Measurements from ENCODE around the gene FMN1. TPM values are rescaled to one million over a fixed set of nuclear protein-coding genes. Genes with fewer than 3 reads are reported as not detected.

FMN1 gene
- total RNA-seq, 1 experiment from 2014 or later, result 3.9 TPM

DNA sequence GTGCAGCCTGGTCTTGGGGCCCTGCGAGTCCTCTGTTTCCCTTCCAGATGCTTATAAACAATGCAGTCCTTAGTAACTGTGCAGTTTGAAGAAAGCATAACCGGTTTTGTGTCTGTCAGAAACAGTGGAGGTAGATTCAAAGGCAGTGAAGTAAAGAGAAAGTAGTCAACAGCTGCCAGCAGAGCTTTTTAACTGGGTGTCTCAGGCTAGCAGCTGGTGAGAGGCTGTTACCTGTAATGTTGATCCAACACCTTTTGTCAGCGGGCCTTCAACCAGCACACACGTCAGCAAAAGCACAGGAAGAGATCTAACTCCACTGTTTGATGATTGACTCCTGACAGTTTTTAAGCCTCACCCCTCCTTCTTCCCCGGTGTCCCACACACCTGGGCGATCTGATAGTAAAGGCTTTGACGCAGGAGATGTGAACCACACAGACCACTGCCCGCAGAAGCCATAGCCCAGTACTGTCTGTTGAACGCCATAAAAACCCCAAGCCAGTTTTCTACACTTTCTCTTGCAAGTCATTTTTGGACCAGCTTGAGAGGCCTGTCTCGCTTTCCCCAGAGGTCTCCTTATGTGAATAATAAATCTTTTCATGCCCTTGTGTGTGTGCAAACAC is 178.0 kb downstream of the FMN1 start:
- ChIA-PET CTCF (interaction anchor here (0.6 kb wide), 1 partner anchor 129 kb away, joined by 3 read pairs; no protein-coding TSS in a partner anchor), POLR2A (interaction anchor here (0.6 kb wide), 1 partner anchor 144 kb away, joined by 4 read pairs; no protein-coding TSS in a partner anchor)
- in situ Hi-C loops (cut with HindIII; ENCODE audit: low pct_unique_long_range_greater_than_20kb, low sequenced_read_pairs) (no loop called here), intact Hi-C loops (cut with micrococcal nuclease; ENCODE audit: unreplicated experiment) (no loop called here)
- H3K27ac ChIP-seq (ENCODE audit: low read length), result no peak overlapping the region
- no peaks in the 10 kb centered on the region for H3K9me3 ChIP-seq (ENCODE audit: control insufficient read depth, insufficient read depth, low read depth, low read length)
- no peak for DNase-seq (ENCODE audit: low read depth, low spot score)
- TF ChIP-seq POLR2AphosphoS5 (IDR thresholded peaks at IDR 0.05; ENCODE audit: low read depth, low read length), result no peak
- no peak for TF ChIP-seq SIN3A (IDR thresholded peaks at IDR 0.05; ENCODE audit: borderline replicate concordance, insufficient read depth, low read depth, low read length)
- TF ChIP-seq, protein P1, sequence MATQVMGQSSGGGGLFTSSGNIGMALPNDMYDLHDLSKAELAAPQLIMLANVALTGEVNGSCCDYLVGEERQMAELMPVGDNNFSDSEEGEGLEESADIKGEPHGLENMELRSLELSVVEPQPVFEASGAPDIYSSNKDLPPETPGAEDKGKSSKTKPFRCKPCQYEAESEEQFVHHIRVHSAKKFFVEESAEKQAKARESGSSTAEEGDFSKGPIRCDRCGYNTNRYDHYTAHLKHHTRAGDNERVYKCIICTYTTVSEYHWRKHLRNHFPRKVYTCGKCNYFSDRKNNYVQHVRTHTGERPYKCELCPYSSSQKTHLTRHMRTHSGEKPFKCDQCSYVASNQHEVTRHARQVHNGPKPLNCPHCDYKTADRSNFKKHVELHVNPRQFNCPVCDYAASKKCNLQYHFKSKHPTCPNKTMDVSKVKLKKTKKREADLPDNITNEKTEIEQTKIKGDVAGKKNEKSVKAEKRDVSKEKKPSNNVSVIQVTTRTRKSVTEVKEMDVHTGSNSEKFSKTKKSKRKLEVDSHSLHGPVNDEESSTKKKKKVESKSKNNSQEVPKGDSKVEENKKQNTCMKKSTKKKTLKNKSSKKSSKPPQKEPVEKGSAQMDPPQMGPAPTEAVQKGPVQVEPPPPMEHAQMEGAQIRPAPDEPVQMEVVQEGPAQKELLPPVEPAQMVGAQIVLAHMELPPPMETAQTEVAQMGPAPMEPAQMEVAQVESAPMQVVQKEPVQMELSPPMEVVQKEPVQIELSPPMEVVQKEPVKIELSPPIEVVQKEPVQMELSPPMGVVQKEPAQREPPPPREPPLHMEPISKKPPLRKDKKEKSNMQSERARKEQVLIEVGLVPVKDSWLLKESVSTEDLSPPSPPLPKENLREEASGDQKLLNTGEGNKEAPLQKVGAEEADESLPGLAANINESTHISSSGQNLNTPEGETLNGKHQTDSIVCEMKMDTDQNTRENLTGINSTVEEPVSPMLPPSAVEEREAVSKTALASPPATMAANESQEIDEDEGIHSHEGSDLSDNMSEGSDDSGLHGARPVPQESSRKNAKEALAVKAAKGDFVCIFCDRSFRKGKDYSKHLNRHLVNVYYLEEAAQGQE (IDR thresholded peaks at IDR 0.05; ENCODE audit: insufficient read depth in 1 of 2, low read depth in 2 of 2, low read length in 1 of 2), result no peak
- no peak for TF ChIP-seq CTCF (IDR thresholded peaks at IDR 0.05)
- TF ChIP-seq TCF7L2 (IDR thresholded peaks at IDR 0.05; ENCODE audit: low read depth, low read length), result no peak
- H3K27me3 ChIP-seq (ENCODE audit: control insufficient read depth, insufficient read depth, low read length), result no peaks in the 10 kb centered on the region
- no TSS peak for BruUV-seq (replicated peaks)
- H3K36me3 ChIP-seq (ENCODE audit: control insufficient read depth, insufficient read depth, low read length), result no peaks in the 10 kb centered on the region
- no peak for ATAC-seq
- no peak overlapping the region for H3K4me3 ChIP-seq (ENCODE audit: low read depth in 2 of 2, low read length in 2 of 2)
- no peaks in the 10 kb centered on the region for H3K4me1 ChIP-seq (ENCODE audit: control insufficient read depth, insufficient read depth, low read length)

DNA sequence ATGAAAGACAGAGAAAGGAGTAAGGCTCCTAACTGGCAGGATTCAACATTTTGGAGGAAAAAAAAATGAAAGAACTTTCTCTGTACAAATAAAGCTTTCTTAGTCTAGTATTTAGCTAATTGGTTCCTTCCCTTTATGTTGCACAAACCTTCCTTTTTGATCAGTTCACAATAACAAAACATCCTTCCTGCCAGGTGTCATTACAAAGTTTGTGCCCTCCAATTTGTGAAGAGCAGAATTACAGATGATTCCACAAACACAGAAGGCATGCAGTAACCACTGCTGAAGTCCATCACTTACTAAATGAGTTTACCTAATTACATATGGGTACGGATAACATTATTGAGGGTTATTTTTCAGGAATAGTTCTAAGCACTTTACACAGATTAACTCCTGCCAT is 179.9 kb downstream of the FMN1 start:
- DNase-seq (ENCODE audit: low read depth, low spot score), result no peak
- peaks cover 4% of the 10 kb centered on the region; the same call in 1 of the 2 replicates for H3K9me3 ChIP-seq (ENCODE audit: control insufficient read depth, insufficient read depth, low read depth, low read length)
- H3K27ac ChIP-seq (ENCODE audit: low read length), result no peak overlapping the region
- H3K4me1 ChIP-seq (ENCODE audit: control insufficient read depth, insufficient read depth, low read length), result no peaks in the 10 kb centered on the region
- intact Hi-C loops (cut with micrococcal nuclease; ENCODE audit: unreplicated experiment), result no loop called here
- ATAC-seq, result no peak
- no peaks in the 10 kb centered on the region for H3K36me3 ChIP-seq (ENCODE audit: control insufficient read depth, insufficient read depth, low read length)
- H3K27me3 ChIP-seq (ENCODE audit: control insufficient read depth, insufficient read depth, low read length), result no peaks in the 10 kb centered on the region
- no peak overlapping the region for H3K4me3 ChIP-seq (ENCODE audit: low read depth in 2 of 2, low read length in 2 of 2)
- POLR2A ChIA-PET, result no interaction called here
- CTCF ChIA-PET, result no interaction called here
- TF ChIP-seq SIN3A (IDR thresholded peaks at IDR 0.05; ENCODE audit: borderline replicate concordance, insufficient read depth, low read depth, low read length), result no peak
- TF ChIP-seq TCF7L2 (IDR thresholded peaks at IDR 0.05; ENCODE audit: low read depth, low read length), result no peak
- TF ChIP-seq, protein P1 (IDR thresholded peaks at IDR 0.05; ENCODE audit: insufficient read depth in 1 of 2, low read depth in 2 of 2, low read length in 1 of 2), result no peak
- TF ChIP-seq CTCF (IDR thresholded peaks at IDR 0.05), result no peak
- no peak for TF ChIP-seq POLR2AphosphoS5 (IDR thresholded peaks at IDR 0.05; ENCODE audit: low read depth, low read length)
- in situ Hi-C loops (cut with HindIII; ENCODE audit: low pct_unique_long_range_greater_than_20kb, low sequenced_read_pairs), result no loop called here
- BruUV-seq (replicated peaks), result no TSS peak
